D721Med (cell line): ENCODE results near the gene MRGPRX3.
A peak's percentile ranks its signal among the peaks of the same experiment; 100 is the strongest.
"Not testable (repeated sequence)": the region's sequence is repeated elsewhere in the genome, so short reads cannot be mapped to it uniquely, and the experiment has no call there.

ENCODE experiments used
- DNase-seq: peaks from one replicate; pipeline ENCODE4 v3.0.0; 2011; ENCODE audit warnings: low spot score; ENCODE audit not compliant: insufficient read length
- FAIRE-seq: peaks from 2 replicates; lab custom pipeline; 2011; peaks lifted over from hg19 to GRCh38; lab: Jason Lieb, UNC
- TF ChIP-seq, protein P1 (sequence below): IDR thresholded peaks from 2 replicates; pipeline ENCODE4 v1.5.1; 2012; ENCODE audit warnings: mild to moderate bottlenecking, control low read depth; ENCODE audit not compliant: insufficient read depth; ENCODE audit errors: missing control alignments

Gene MRGPRX3

DNA sequence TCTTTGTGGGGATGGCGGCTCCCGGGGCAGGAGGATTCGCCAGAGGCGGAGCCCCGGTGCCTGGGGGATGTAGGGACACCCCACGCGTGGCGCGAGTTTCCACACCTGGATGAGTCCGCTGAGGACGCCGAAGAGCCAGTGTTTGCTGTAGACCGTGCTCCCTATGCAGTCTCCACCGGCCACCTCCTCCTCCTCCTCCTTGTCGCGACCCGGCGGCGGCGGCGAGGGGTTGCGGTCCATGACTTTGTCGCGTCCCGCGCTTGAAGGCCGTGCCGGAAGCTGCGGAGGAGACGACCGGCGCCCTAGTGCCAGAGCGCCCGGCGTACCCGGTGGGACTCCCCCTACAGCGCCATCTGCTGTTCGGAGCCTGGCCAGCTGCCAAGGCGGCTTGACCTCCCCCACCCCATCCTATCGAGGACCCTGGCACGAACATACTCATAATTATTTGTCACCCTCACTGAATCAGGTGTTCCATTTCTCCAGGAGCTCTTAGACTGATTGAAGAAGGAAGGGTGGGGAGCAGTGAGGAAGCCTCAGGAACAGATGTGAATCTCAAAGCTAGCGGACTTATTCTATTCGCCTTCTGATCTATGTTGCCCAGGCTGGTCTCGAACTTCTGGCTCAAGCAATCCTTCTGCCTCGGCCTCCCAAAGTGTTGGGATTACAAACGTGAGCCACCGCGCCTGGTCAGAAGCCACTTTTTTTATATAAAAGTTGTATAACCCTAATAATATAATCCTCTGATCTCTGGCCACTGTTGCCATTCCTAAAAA, 26.4 kb upstream of the MRGPRX3 start, which contains the start of gene SAAL1:
TSS of gene SAAL1 (minus strand) at position 281 of the 773 bp plus-strand sequence. CDS start at position 240, 41 bp downstream.
- no peak for FAIRE-seq
- TF ChIP-seq, protein P1, sequence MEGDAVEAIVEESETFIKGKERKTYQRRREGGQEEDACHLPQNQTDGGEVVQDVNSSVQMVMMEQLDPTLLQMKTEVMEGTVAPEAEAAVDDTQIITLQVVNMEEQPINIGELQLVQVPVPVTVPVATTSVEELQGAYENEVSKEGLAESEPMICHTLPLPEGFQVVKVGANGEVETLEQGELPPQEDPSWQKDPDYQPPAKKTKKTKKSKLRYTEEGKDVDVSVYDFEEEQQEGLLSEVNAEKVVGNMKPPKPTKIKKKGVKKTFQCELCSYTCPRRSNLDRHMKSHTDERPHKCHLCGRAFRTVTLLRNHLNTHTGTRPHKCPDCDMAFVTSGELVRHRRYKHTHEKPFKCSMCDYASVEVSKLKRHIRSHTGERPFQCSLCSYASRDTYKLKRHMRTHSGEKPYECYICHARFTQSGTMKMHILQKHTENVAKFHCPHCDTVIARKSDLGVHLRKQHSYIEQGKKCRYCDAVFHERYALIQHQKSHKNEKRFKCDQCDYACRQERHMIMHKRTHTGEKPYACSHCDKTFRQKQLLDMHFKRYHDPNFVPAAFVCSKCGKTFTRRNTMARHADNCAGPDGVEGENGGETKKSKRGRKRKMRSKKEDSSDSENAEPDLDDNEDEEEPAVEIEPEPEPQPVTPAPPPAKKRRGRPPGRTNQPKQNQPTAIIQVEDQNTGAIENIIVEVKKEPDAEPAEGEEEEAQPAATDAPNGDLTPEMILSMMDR: peak; percentile 73
- peak; percentile 85 for DNase-seq

DNA sequence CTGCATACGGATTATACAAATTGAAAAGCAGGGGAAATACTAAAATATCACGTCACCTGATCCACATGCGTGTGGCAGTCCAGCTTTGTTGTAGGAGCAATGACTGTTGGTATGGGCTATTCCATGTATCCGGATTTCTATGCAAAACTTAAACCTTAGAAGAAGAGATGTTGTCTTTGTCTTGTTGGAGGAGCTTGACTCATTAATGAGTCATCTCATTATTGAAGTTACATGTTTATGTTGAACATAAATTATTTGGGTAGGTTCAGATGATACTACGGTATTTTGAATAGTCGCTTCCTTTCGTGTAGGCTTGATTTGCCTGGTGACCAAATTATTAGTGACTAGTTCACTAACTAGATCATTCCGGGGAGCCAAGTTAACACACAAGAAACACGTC, 25.7 kb upstream of the MRGPRX3 start:
- no peak for DNase-seq
- FAIRE-seq: no peak

DNA sequence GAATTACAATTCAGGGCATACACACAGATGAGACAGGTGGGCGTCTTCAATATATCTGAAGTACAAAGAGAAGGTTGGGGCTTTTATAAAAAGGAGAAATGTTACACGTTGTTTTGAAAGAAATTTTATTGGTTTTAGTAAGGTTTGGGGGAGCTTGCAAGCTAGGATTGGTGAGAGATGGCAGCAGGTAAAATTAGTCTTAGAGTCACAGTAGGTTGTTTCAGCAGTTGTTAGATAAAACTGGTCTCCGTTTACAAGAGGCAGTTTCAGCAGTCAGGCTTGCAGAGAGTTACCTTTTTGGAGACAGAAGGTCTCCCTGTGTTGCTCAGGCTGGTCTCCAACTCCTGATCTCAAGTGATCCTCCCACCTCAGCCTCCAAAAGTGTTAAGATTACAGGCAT, 24.1 kb upstream of the MRGPRX3 start:
- DNase-seq (no peak), FAIRE-seq (no peak)
- TF ChIP-seq, protein P1: no peak

More for the DNA sequence above, 25.7 kb upstream of the MRGPRX3 start:
- TF ChIP-seq, protein P1: no peak

DNA sequence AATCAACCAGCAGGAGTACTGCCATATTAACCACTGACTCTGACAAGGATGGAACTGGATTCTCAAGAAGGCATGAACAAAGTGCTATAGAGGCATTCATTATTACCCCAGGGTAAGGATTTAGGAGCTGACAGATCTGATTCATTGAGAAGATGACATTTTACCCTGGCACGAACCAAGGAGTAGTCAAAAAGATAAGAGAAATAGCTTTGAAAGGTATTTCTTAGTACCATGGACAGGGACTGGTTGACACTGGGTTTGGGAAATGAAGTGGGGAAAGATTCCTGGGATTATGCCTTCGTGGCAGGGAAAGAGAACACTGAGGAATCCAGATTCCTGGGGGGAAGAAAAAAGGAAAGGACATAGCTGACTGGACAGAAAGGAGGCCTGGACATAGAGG, 21.4 kb upstream of the MRGPRX3 start:
- FAIRE-seq (no peak), DNase-seq (no peak)
- TF ChIP-seq, protein P1: no peak

DNA sequence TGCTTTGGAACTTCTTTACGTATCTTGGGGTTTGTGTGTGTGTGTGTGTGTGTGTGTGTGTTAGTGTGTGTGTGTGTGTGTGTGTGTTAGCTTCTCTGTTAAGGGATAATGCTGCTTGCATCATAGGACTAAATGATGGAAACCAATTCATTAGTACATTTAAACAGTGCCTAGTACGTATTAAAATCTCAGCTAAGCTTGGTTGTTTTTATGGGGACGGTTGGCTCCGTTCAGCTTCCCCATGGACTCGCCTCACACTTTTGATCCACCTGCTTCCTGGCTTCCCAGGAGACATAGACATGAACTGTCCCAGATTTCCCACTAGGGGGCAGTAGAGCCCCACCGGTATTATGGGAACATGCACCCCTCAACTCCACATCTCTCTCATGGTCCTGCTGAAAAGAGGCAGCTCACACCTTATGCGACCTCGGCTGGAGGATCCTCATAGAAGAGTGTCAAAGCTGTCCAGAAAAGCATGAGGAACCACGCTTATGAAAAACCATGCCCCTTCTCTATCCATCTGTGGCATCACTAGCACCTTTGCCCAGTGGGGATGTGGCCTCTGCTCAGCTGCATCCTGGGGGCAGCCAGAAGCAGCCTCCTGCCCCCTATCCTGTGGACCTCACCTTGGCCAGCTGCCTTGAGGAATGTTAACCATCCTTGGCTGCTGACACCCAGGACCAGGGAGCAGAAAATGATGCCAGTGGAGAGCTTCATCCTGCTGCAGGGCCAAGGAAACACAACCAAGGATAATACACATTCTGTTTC, 16.8 kb upstream of the MRGPRX3 start:
- DNase-seq (peak; percentile 39), FAIRE-seq (peak; percentile 55)
- TF ChIP-seq, protein P1: peak; percentile 83

DNA sequence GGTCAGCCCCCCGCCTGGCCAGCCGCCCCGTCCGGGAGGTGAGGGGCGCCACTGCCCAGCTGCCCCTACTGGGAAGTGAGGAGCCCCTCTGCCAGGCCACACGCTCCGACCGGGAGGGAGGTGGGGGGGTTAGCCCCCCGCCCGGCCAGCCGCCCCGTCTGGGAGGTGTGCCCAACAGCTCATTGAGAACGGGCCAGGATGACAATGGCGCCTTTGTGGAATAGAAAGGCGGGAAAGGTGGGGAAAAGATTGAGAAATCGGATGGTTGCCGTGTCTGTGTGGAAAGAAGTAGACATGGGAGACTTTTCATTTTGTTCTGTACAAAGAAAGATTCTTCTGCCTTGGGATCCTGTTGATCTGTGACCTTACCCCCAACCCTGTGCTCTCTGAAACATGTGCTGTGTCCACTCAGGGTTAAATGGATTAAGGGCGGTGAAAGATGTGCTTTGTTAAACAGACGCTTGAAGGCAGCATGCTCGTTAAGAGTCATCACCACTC, 11.0 kb upstream of the MRGPRX3 start:
- FAIRE-seq, DNase-seq: not testable (repeated sequence)

DNA sequence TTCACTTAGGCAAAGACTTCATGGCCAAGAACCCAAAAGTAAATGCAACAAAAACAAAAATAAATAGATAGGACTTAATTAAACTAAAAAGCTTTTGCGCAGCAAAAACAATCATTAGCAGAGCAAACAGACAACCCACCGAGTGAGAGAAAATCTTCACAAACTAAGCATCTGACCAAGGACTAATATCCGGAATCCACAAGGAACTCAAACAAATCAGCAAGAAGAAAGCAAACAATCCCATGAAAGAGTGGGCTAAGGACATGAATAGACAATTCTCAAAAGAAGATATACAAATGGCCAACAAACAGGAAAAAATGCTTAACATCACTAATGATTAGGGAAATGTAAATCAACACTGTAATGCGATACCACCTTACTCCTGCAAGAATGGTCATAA, 1.3 kb upstream of the MRGPRX3 start:
- not testable (repeated sequence) for FAIRE-seq, DNase-seq

DNA sequence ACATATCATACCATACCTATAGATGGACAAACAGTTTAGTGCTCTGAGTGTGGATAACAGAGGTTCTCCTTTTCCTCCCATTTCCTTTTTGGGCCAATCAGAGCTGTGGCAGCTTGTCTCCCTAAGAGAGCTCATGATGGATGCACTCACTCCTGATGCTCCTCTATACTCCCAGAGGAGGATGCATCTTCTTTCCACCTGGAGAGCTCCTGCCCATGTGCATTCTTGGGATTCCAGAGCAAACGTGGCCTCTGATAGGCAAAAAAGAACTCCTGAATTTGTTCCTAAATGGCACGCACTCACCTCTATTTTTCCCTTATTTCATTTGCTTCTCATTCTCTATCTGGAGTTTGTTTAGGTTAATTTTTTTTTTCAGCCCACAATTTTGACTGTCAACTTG, 2.9 kb downstream of the MRGPRX3 start:
- DNase-seq (no peak), FAIRE-seq (no peak)
- TF ChIP-seq, protein P1: no peak
